OCI-LY1 (cell line): ENCODE measurements around the gene GVQW3.

ENCODE experiments used
- CTCF ChIP-seq: fragments of 200-600 bp; sonication (generic), shearing (Covaris generic); IDR thresholded peaks from 2 replicates; pipeline ENCODE4 v1.5.1; 2017; ENCODE audit warnings: mild to moderate bottlenecking, antibody characterized with exemption, low read length, moderate library complexity, mixed read lengths
- EZH2 ChIP-seq: fragments of 200-600 bp; sonication (generic), shearing (Covaris generic); IDR thresholded peaks from 2 replicates; pipeline ENCODE4 v1.8.0; 2017; ENCODE audit warnings: borderline replicate concordance, mixed run types, mild to moderate bottlenecking, antibody characterized with exemption, low read length, moderate library complexity, mixed read lengths

- TF ChIP-seq CTCF (no peak), EZH2 (no peak)
These were observed 755 bp upstream of the GVQW3 start for GRCh38 chr11:76380159-76380976.
